Uterus (tissue), 4 donors: ENCODE data around the gene PLAAT3. TPM values are rescaled to one million over a fixed set of nuclear protein-coding genes. Genes with fewer than 3 reads are reported as not detected.
"Not testable (repeated sequence)": the region's sequence is repeated elsewhere in the genome, so short reads cannot be mapped to it uniquely, and the experiment has no call there.

ENCODE experiments used
- DNase-seq, 2 donors: peaks; one replicate each; pipeline ENCODE4 v3.0.0-alpha.2; 2019 to 2020
- H3K27ac ChIP-seq, 2 donors: fragments of 200-600 bp; sonication (generic); 1 replicate in 1 of 2; 2 replicates in 1 of 2; pipeline ENCODE4 v1.5.1; 2016 to 2018
- H3K27me3 ChIP-seq, 2 donors: fragments of 200-600 bp; sonication (generic); one replicate each; pipeline ENCODE4 v1.5.1; 2018 to 2019; ENCODE audit warnings: control low read depth in 1 of 2
- H3K36me3 ChIP-seq, 2 donors: fragments of 200-600 bp; sonication (generic); one replicate each; pipeline ENCODE4 v1.5.1; 2019; ENCODE audit warnings: control low read depth in 1 of 2
- H3K4me1 ChIP-seq, 2 donors: fragments of 200-600 bp; sonication (generic); one replicate each; pipeline ENCODE4 v1.5.1; 2018 to 2019; ENCODE audit warnings: control low read depth in 1 of 2
- H3K4me3 ChIP-seq, 2 donors: fragments of 200-600 bp; sonication (generic); 1 replicate in 1 of 2; 2 replicates in 1 of 2; pipeline ENCODE4 v1.5.1; 2018 to 2019; ENCODE audit warnings: mild to moderate bottlenecking in 1 of 2
- H3K9me3 ChIP-seq, 2 donors: fragments of 200-600 bp; sonication (generic); one replicate each; pipeline ENCODE4 v1.5.1; 2019; ENCODE audit warnings: control low read depth in 1 of 2
- CTCF ChIP-seq, 4 experiments: fragments of 200-600 bp in 2 of 4; fragments of 450-650 bp in 2 of 4; sonication (generic) in 2 of 4; IDR thresholded peaks; one replicate each; pipeline ENCODE4 v1.5.1; 2016 to 2019; ENCODE audit warnings: antibody characterized with exemption in 4 of 4, mild to moderate bottlenecking in 2 of 4, moderate library complexity in 1 of 4
- POLR2A ChIP-seq, 2 donors: fragments of 450-650 bp; IDR thresholded peaks; one replicate each; pipeline ENCODE4 v1.6.1; 2016; ENCODE audit warnings: antibody characterized with exemption in 2 of 2, mild to moderate bottlenecking in 1 of 2, moderate library complexity in 1 of 2
- intact Hi-C: fragments of 100-400 bp; cut with DNase I; formaldehyde crosslinking; loops from one replicate; pipeline ENCODE4 v1.15.1; 2023; ENCODE audit warnings: low total_unique reads
- total RNA-seq, 4 donors: library from RNA; depleted of rRNA in 3 of 4; stranded (reverse); fragments of >200 nt in 3 of 4; gene quantifications; one replicate each; pipeline versions ENCODE4 v1.1.0 to v1.2.4, GENCODE V29; 2014 to 2023
- donor health status: DM: yes; HTN: yes; CAD: no.

PLAAT3 gene
- total RNA-seq, 4 donors from 2014 or later = 10.0 to 32.3 (median 14.0) TPM

GRCh38 chr11:63548178-63548577, 66.1 kb downstream of the PLAAT3 start:
- Histone ChIP-seq H3K4me3 (no peak overlapping the region), H3K9me3 (no peaks in the 10 kb centered on the region), H3K4me1 (no peaks in the 10 kb centered on the region), H3K27me3 (no peaks in the 10 kb centered on the region), H3K36me3 (no peaks in the 10 kb centered on the region), H3K27ac (no peak overlapping the region)
- TF ChIP-seq CTCF (IDR thresholded peaks at IDR 0.05) (no peak), POLR2A (IDR thresholded peaks at IDR 0.05) (no peak)
- DNase-seq = no peak
- intact Hi-C loops = no loop called here

GRCh38 chr11:63547061-63547460, 67.2 kb downstream of the PLAAT3 start:
- intact Hi-C loops = no loop called here
- no peaks in the 10 kb centered on the region for H3K36me3 ChIP-seq
- no peaks in the 10 kb centered on the region for H3K9me3 ChIP-seq
- no peaks in the 10 kb centered on the region for H3K4me1 ChIP-seq
- no peak for DNase-seq
- no peak for TF ChIP-seq CTCF (IDR thresholded peaks at IDR 0.05)
- no peak for TF ChIP-seq POLR2A (IDR thresholded peaks at IDR 0.05)
- no peaks in the 10 kb centered on the region for H3K27me3 ChIP-seq
- no peak overlapping the region for H3K27ac ChIP-seq
- no peak overlapping the region for H3K4me3 ChIP-seq

- no peak overlapping the region for H3K4me3 ChIP-seq
- H3K27ac ChIP-seq = no peak overlapping the region
- H3K36me3 ChIP-seq = no peaks in the 10 kb centered on the region
- TF ChIP-seq CTCF (IDR thresholded peaks at IDR 0.05) (no peak), POLR2A (IDR thresholded peaks at IDR 0.05) (no peak)
- no peaks in the 10 kb centered on the region for H3K4me1 ChIP-seq
- intact Hi-C loops = no loop called here
- H3K27me3 ChIP-seq = no peaks in the 10 kb centered on the region
- no peak for DNase-seq
- no peaks in the 10 kb centered on the region for H3K9me3 ChIP-seq
Measured at GRCh38 chr11:63543711-63544110, 70.5 kb downstream of the PLAAT3 start.

GRCh38 chr11:63542506-63542905, 71.7 kb downstream of the PLAAT3 start:
- H3K27me3 ChIP-seq, H3K4me3 ChIP-seq, DNase-seq, intact Hi-C loops, H3K9me3 ChIP-seq, H3K27ac ChIP-seq, H3K4me1 ChIP-seq, H3K36me3 ChIP-seq: not testable (repeated sequence)

GRCh38 chr11:63537293-63538101, 76.7 kb downstream of the PLAAT3 start:
- H3K4me3 ChIP-seq = peak overlapping the region; percentile 39 to 40
- no peaks in the 10 kb centered on the region for H3K27me3 ChIP-seq
- intact Hi-C loops = no loop called here
- H3K36me3 ChIP-seq = no peaks in the 10 kb centered on the region
- peak; percentile 80 to 82 for DNase-seq
- H3K27ac ChIP-seq = peak overlapping the region; percentile 90 to 94
- peak in 1 of 2 donors; percentile 24 for TF ChIP-seq POLR2A (IDR thresholded peaks at IDR 0.05)
- TF ChIP-seq CTCF (IDR thresholded peaks at IDR 0.05) = no peak
- H3K4me1 ChIP-seq = peaks cover 4 to 6% of the 10 kb centered on the region in 2 donors
- no peaks in the 10 kb centered on the region for H3K9me3 ChIP-seq
